ENCODE results near the gene GRID2. TPM values are rescaled to one million over a fixed set of nuclear protein-coding genes. Genes with fewer than 3 reads are reported as not detected.
A peak's percentile ranks its signal among the peaks of the same experiment; 100 is the strongest.

GRID2 gene
- total RNA-seq, 1 experiment from 2014 or later = not detected

GRCh38 chr4:93152491-93152890 is 848.7 kb downstream of the GRID2 start:
- intact Hi-C loops (cut with micrococcal nuclease) = no loop called here

GRCh38 chr4:93157986-93158385 is 854.2 kb downstream of the GRID2 start:
- Mint-ChIP-seq H3K4me1 (ENCODE audit: insufficient read depth, unreplicated experiment) (no peaks in the 10 kb centered on the region), H3K4me3 (ENCODE audit: unreplicated experiment) (no peak overlapping the region), H3K9me3 (ENCODE audit: unreplicated experiment) (peaks cover 7% of the 10 kb centered on the region), H3K27me3 (ENCODE audit: insufficient read depth, unreplicated experiment) (no peaks in the 10 kb centered on the region), H3K27ac (ENCODE audit: low read depth, unreplicated experiment) (no peak overlapping the region), H3K36me3 (ENCODE audit: insufficient read depth, unreplicated experiment) (no peaks in the 10 kb centered on the region)
- no TSS peak for BruUV-seq (replicated peaks)
- DNase-seq (ENCODE audit: unreplicated experiment) = peak; percentile 22
- ChIA-PET CTCF (interaction anchor here (0.5 to 1.9 kb wide), 14 partner anchors 9 to 1939 kb away, joined by 3 to 22 read pairs (median 4); no protein-coding TSS in a partner anchor), POLR2A (interaction anchor here (0.6 to 1.2 kb wide), 3 partner anchors 40 to 67 kb away, joined by 3 to 4 read pairs (median 3); no protein-coding TSS in a partner anchor)
- intact Hi-C loops (cut with micrococcal nuclease) = loop anchor here (1.0 kb wide), 2 partner anchors 41 to 606 kb away; no protein-coding TSS in a partner anchor
- TF ChIP-seq CTCF (IDR thresholded peaks at IDR 0.05; ENCODE audit: unreplicated experiment) = peak; percentile 38

More at GRCh38 chr4:93152491-93152890, 848.7 kb downstream of the GRID2 start:
- no peaks in the 10 kb centered on the region for H3K36me3 Mint-ChIP-seq (ENCODE audit: insufficient read depth, unreplicated experiment)
- no peak for DNase-seq (ENCODE audit: unreplicated experiment)
- TF ChIP-seq CTCF (IDR thresholded peaks at IDR 0.05; ENCODE audit: unreplicated experiment) = no peak
- no peaks in the 10 kb centered on the region for H3K27me3 Mint-ChIP-seq (ENCODE audit: insufficient read depth, unreplicated experiment)
- H3K27ac Mint-ChIP-seq (ENCODE audit: low read depth, unreplicated experiment) = no peak overlapping the region
- H3K4me1 Mint-ChIP-seq (ENCODE audit: insufficient read depth, unreplicated experiment) = no peaks in the 10 kb centered on the region
- POLR2A ChIA-PET = interaction anchor here (1.0 kb wide), 1 partner anchor 20 kb away, joined by 3 read pairs; no protein-coding TSS in a partner anchor
- CTCF ChIA-PET = no interaction called here
- H3K4me3 Mint-ChIP-seq (ENCODE audit: unreplicated experiment) = no peak overlapping the region
- peaks cover 7% of the 10 kb centered on the region for H3K9me3 Mint-ChIP-seq (ENCODE audit: unreplicated experiment)
- no TSS peak for BruUV-seq (replicated peaks)

- no peak for TF ChIP-seq CTCF (IDR thresholded peaks at IDR 0.05; ENCODE audit: unreplicated experiment)
- no peak for DNase-seq (ENCODE audit: unreplicated experiment)
- H3K27me3 Mint-ChIP-seq (ENCODE audit: insufficient read depth, unreplicated experiment) = no peaks in the 10 kb centered on the region
- intact Hi-C loops (cut with micrococcal nuclease) = no loop called here
- no peak overlapping the region for H3K27ac Mint-ChIP-seq (ENCODE audit: low read depth, unreplicated experiment)
- H3K9me3 Mint-ChIP-seq (ENCODE audit: unreplicated experiment) = no peaks in the 10 kb centered on the region
- ChIA-PET CTCF (interaction anchor here (1.5 kb wide), 1 partner anchor 31 kb away, joined by 5 read pairs; no protein-coding TSS in a partner anchor), POLR2A (interaction anchor here (0.9 kb wide), 1 partner anchor 13 kb away, joined by 3 read pairs; no protein-coding TSS in a partner anchor)
- H3K4me1 Mint-ChIP-seq (ENCODE audit: insufficient read depth, unreplicated experiment) = peaks cover 5% of the 10 kb centered on the region
- no peaks in the 10 kb centered on the region for H3K36me3 Mint-ChIP-seq (ENCODE audit: insufficient read depth, unreplicated experiment)
- no peak overlapping the region for H3K4me3 Mint-ChIP-seq (ENCODE audit: unreplicated experiment)
- no TSS peak for BruUV-seq (replicated peaks)
Observed at GRCh38 chr4:93168053-93168452, 864.3 kb downstream of the GRID2 start.

GRCh38 chr4:93169966-93170365 is 866.2 kb downstream of the GRID2 start:
- Mint-ChIP-seq H3K4me1 (ENCODE audit: insufficient read depth, unreplicated experiment) (peaks cover 5% of the 10 kb centered on the region), H3K27me3 (ENCODE audit: insufficient read depth, unreplicated experiment) (no peaks in the 10 kb centered on the region), H3K27ac (ENCODE audit: low read depth, unreplicated experiment) (no peak overlapping the region), H3K36me3 (ENCODE audit: insufficient read depth, unreplicated experiment) (no peaks in the 10 kb centered on the region), H3K4me3 (ENCODE audit: unreplicated experiment) (no peak overlapping the region), H3K9me3 (ENCODE audit: unreplicated experiment) (no peaks in the 10 kb centered on the region)
- intact Hi-C loops (cut with micrococcal nuclease) = no loop called here
- ChIA-PET CTCF (no interaction called here), POLR2A (no interaction called here)
- TF ChIP-seq CTCF (IDR thresholded peaks at IDR 0.05; ENCODE audit: unreplicated experiment) = no peak
- DNase-seq (ENCODE audit: unreplicated experiment) = no peak
- BruUV-seq (replicated peaks) = no TSS peak

Data from MCF 10A (cell line).